ENCODE data around the gene APCDD1L. TPM values are rescaled to one million over a fixed set of nuclear protein-coding genes. Genes with fewer than 3 reads are reported as not detected.

Gene APCDD1L
- total and polyA plus RNA-seq, 8 donors, result 0.09 to 0.23 (median 0.13) TPM; not detected in 1

DNA sequence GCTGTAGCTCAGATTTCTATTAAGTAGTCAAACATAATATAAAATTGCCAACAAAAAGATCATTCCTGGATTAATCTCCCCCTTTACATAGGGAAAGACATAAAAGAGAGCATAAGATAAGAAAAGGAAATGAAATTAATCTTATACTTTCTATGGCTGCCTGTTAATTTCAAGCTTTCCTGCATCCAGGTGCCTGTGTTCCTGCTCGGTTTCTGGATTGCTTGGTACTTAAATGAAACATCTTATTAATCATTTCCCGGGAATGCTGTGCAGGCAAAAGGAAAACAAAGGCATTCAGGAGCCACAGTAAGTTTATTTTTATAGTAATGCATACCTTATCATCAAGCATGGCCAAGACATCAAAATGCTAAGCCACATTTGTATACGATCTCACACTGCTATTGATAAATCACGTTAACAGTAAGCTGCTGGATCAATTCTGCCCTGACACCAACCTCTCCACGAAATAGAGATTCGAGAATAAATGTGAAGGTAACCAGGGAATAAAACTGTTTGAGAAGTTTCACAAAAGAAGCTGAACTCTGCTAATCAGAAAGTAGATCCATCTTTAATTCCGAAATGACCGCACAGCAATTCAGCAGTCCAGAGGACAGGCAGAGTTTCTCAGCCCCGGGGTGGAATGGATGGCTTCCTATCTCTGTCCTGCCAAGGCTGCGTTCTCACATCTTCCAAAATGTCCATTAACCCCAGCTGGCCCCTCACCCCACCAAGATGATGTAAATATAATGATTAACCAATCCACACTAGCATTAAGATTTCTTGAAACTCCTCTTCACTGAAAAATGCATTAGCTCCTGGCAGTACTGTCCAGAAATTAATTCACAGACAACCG is 32.6 kb upstream of the APCDD1L start:
- ATAC-seq, result no peak

DNA sequence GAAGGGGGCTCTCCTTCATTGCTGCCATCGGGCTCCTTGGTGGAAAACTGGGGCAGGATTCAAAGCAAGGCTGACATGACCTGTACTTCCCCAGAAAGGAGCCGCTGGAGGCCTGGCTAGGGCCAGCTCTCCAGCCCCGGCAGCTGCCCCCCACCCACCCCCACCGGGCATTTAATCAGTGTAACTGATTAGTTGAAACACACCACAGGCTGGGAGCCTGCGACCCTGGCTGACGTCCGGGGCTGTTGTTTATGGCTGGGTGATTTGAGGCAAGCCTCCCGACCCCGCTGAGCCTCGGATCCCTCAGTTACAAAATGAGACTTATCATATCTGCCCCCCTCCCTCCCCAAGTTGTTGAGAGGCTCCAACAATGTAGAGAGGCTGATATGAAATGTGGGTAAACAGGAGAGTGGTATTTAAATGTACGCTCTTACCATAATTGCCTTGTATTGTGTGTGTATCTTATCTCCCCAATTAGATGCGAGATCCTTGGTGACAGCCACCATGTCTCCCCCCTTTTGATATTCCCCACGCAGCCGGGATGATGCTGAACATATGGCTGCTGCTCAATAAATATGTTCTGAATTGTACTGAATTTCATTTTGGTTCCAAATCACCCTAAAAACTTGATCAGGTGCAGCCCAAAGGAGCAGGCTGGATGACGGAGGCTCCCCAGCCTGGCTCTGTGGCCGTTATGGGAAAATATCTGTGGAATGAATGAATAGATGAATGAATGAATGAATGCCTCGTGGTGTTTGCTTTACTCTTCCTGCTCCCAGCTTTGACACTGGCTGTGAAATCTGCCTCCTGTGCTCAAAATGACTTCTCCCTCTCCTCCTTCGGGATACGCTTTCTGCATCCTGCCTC is 31.8 kb upstream of the APCDD1L start:
- DNase-seq (no peak), ATAC-seq (no peak)
- Histone ChIP-seq H3K27ac (no peak overlapping the region), H3K4me1 (no peaks in the 10 kb centered on the region), H3K4me3 (no peak overlapping the region), H3K9me3 (no peaks in the 10 kb centered on the region), H3K36me3 (no peaks in the 10 kb centered on the region), H3K27me3 (peaks cover 7 to 25% of the 10 kb centered on the region in 2 donors)
- TF ChIP-seq, protein P1, sequence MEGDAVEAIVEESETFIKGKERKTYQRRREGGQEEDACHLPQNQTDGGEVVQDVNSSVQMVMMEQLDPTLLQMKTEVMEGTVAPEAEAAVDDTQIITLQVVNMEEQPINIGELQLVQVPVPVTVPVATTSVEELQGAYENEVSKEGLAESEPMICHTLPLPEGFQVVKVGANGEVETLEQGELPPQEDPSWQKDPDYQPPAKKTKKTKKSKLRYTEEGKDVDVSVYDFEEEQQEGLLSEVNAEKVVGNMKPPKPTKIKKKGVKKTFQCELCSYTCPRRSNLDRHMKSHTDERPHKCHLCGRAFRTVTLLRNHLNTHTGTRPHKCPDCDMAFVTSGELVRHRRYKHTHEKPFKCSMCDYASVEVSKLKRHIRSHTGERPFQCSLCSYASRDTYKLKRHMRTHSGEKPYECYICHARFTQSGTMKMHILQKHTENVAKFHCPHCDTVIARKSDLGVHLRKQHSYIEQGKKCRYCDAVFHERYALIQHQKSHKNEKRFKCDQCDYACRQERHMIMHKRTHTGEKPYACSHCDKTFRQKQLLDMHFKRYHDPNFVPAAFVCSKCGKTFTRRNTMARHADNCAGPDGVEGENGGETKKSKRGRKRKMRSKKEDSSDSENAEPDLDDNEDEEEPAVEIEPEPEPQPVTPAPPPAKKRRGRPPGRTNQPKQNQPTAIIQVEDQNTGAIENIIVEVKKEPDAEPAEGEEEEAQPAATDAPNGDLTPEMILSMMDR (IDR thresholded peaks at IDR 0.05), result no peak
- intact Hi-C loops (cut with DNase I), result no loop called here

More for the DNA sequence above, 32.6 kb upstream of the APCDD1L start:
- TF ChIP-seq, protein P1 (IDR thresholded peaks at IDR 0.05), result no peak
- Histone ChIP-seq H3K4me1 (no peaks in the 10 kb centered on the region), H3K27me3 (peaks cover 7 to 25% of the 10 kb centered on the region in 2 donors), H3K9me3 (no peaks in the 10 kb centered on the region), H3K27ac (no peak overlapping the region), H3K36me3 (no peaks in the 10 kb centered on the region), H3K4me3 (no peak overlapping the region)
- no peak for DNase-seq
- intact Hi-C loops (cut with DNase I), result no loop called here

DNA sequence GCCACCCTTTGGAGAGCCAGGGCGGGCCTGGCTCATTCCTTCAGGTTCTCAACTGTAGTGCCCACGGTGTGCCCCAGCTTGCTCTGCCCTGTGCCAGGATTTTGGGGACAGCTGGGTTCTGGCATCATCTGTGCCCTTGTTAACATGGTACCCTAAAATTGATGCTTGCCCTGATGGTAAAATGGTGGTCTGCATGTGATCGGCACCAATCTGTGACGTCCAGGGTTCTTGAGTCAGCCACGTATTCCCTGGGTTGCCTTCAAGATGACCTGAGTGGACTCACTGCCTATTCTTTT is 31.2 kb upstream of the APCDD1L start:
- intact Hi-C loops (cut with DNase I), result no loop called here
- no peaks in the 10 kb centered on the region for H3K9me3 ChIP-seq
- H3K27me3 ChIP-seq, result peaks cover 7 to 25% of the 10 kb centered on the region in 2 donors
- H3K27ac ChIP-seq, result no peak overlapping the region
- DNase-seq (no peak), ATAC-seq (no peak)
- no peak overlapping the region for H3K4me3 ChIP-seq
- TF ChIP-seq, protein P1 (IDR thresholded peaks at IDR 0.05), result no peak
- no peaks in the 10 kb centered on the region for H3K4me1 ChIP-seq
- H3K36me3 ChIP-seq, result no peaks in the 10 kb centered on the region

DNA sequence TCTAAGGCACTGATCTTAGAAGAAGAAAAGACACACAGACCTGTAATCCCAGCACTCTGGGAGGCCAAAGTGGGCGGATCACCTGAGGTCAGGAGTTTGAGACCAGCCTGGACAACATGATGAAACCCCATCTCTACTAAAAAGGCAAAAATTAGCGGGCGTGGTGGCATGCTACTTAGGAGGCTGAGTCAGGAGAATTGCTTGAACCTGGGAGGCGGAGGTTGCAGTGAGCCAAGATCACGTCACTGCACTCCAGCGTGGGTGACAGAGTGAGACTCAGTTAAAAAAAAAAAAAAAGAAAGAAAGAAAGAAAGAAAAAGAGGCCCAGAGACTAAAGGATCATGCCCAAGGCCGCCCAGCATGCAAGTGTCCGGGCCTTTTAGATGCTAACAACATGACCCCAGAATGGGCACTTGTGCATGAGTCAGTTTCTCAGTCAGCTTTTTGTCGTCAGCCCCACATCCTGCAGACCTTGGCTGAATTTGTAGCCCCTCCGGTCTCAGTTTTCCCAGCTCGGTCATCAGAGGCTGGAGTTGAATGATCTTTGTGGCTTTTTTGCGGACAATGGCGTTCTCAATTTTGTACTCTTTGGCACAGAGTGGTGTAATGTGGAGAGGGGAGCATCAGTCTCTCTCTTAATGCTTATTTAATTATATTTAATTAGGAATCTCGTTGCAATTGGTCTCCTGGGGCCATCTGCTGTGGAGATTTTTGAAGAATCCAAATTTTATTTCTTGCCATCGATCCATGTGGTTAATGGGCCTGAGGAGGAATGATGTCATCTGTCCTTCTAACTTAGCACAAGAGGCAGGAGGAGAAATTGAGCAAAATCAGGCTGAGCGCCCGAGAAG is 30.6 kb upstream of the APCDD1L start:
- H3K9me3 ChIP-seq, result no peaks in the 10 kb centered on the region
- intact Hi-C loops (cut with DNase I), result no loop called here
- ATAC-seq (no peak), DNase-seq (no peak)
- H3K27ac ChIP-seq, result no peak overlapping the region
- H3K27me3 ChIP-seq, result peaks cover 7 to 25% of the 10 kb centered on the region in 2 donors
- TF ChIP-seq, protein P1 (IDR thresholded peaks at IDR 0.05), result no peak
- H3K4me3 ChIP-seq, result no peak overlapping the region
- no peaks in the 10 kb centered on the region for H3K36me3 ChIP-seq
- H3K4me1 ChIP-seq, result no peaks in the 10 kb centered on the region
